22Rv1 (cell line): Measurements from ENCODE around the gene SCAF4.

Experiments
- CTCF ChIP-seq: fragments of 450-650 bp; IDR thresholded peaks from 2 replicates; pipeline ENCODE4 v1.5.1; 2017; ENCODE audit warnings: mild to moderate bottlenecking
- ZFX ChIP-seq: fragments of 450-650 bp; IDR thresholded peaks from 2 replicates; pipeline ENCODE4 v1.6.1; 2017; ENCODE audit warnings: antibody characterized with exemption, borderline replicate concordance

- no peak for TF ChIP-seq CTCF
- no peak for TF ChIP-seq ZFX
These were observed 36.8 kb upstream of the SCAF4 start for GRCh38 chr21:31768710-31769109.
